H1 (cell line): ENCODE measurements around the gene LDLRAD4. TPM values are rescaled to one million over a fixed set of nuclear protein-coding genes. Genes with fewer than 3 reads are reported as not detected.
"Not testable (repeated sequence)": the region's sequence is repeated elsewhere in the genome, so short reads cannot be mapped to it uniquely, and the experiment has no call there.

ENCODE experiments used
- CTCF ChIA-PET: fragments of 300-600 bp; sonication (Branson Sonifier 250); formaldehyde crosslinking; loops from one replicate; lab custom pipeline; 2021; ENCODE audit not compliant: partially characterized antibody; lab: Charles Lee
- POLR2A ChIA-PET: fragments of 300-600 bp; sonication (Branson Sonifier 250); formaldehyde crosslinking; loops from one replicate; lab custom pipeline; 2021; ENCODE audit warnings: inconsistent platforms; ENCODE audit not compliant: partially characterized antibody; lab: Charles Lee
- DNase-seq, 2 experiments: peaks; one replicate each; pipeline versions ENCODE4 v3.0.0 to v3.0.0-alpha.2; 2010 to 2022; ENCODE audit warnings: low spot score in 2 of 2, low read depth in 1 of 2, mixed read lengths in 1 of 2
- FAIRE-seq: peaks from 2 replicates; lab custom pipeline; 2011; peaks lifted over from hg19 to GRCh38; lab: Jason Lieb, UNC
- H2AFZ ChIP-seq: 2 replicates; pipeline ENCODE4 v1.8.1; 2012; ENCODE audit warnings: low read length, inconsistent platforms
- H2AK5ac ChIP-seq: 2 replicates; pipeline ENCODE4 v1.6.1; 2013; ENCODE audit warnings: low read depth, low read length
- H2BK120ac ChIP-seq: replicated peaks from 2 replicates; pipeline ENCODE3; 2013; ENCODE audit warnings: low read depth, low read length, inconsistent platforms
- H2BK12ac ChIP-seq: 2 replicates; pipeline ENCODE4 v1.6.1; 2013; ENCODE audit warnings: low read depth, low read length
- H2BK15ac ChIP-seq: 2 replicates; pipeline ENCODE4 v1.6.1; 2013; ENCODE audit warnings: low read length
- H2BK20ac ChIP-seq: 2 replicates; pipeline ENCODE4 v1.6.1; 2013; ENCODE audit warnings: low read length
- H2BK5ac ChIP-seq: 2 replicates; pipeline ENCODE4 v1.6.1; 2013; ENCODE audit warnings: low read depth, low read length
- H3K14ac ChIP-seq: 2 replicates; pipeline ENCODE4 v1.6.1; 2013; ENCODE audit warnings: inconsistent platforms; ENCODE audit not compliant: insufficient read length
- H3K18ac ChIP-seq: 2 replicates; pipeline ENCODE4 v1.6.1; 2013; ENCODE audit warnings: low read length; ENCODE audit errors: extremely low read depth
- H3K23ac ChIP-seq: 2 replicates; pipeline ENCODE4 v1.6.1; 2013; ENCODE audit warnings: inconsistent platforms; ENCODE audit not compliant: insufficient read length
- H3K23me2 ChIP-seq: 2 replicates; pipeline ENCODE4 v1.6.1; 2013; ENCODE audit warnings: low read depth, low read length
- H3K27ac ChIP-seq: 2 replicates; pipeline ENCODE4 v1.6.1; 2011; ENCODE audit warnings: low read depth, low read length, inconsistent platforms
- H3K27me3 ChIP-seq, 4 experiments: replicated peaks in 1 of 4; 1 replicate in 1 of 4; 2 replicates in 3 of 4; pipeline versions ENCODE4 v1.6.1 to v1.8.1; 2011 to 2013; ENCODE audit warnings: low read length in 3 of 4, mild to moderate bottlenecking in 3 of 4, inconsistent platforms in 2 of 4, mixed read lengths in 2 of 4, moderate library complexity in 1 of 4; ENCODE audit not compliant: control insufficient read depth in 3 of 4, insufficient read depth in 3 of 4; ENCODE audit errors: extremely low read depth in 1 of 4
- H3K36me3 ChIP-seq, 4 experiments: 2 replicates each; pipeline versions ENCODE4 v1.6.1 to v1.8.1; 2011 to 2013; ENCODE audit warnings: mild to moderate bottlenecking in 4 of 4, low read length in 3 of 4, moderate library complexity in 2 of 4, control low read depth in 1 of 4, inconsistent platforms in 1 of 4; ENCODE audit not compliant: insufficient read depth in 4 of 4, control insufficient read depth in 2 of 4
- H3K4ac ChIP-seq: replicated peaks from 2 replicates; pipeline ENCODE3; 2013; ENCODE audit warnings: low read length, low read depth, mixed read lengths, inconsistent platforms; ENCODE audit not compliant: insufficient read length
- H3K4me1 ChIP-seq, 4 experiments: replicated peaks in 1 of 4; 1 replicate in 1 of 4; 2 replicates in 3 of 4; pipeline versions ENCODE4 v1.6.1 to v1.8.1; 2011 to 2013; ENCODE audit warnings: low read length in 3 of 4, inconsistent platforms in 2 of 4, mixed read lengths in 1 of 4; ENCODE audit not compliant: insufficient read depth in 4 of 4, control insufficient read depth in 3 of 4
- H3K4me2 ChIP-seq, 2 experiments: 2 replicates each; pipeline versions ENCODE4 v1.6.1 to v1.8.1; 2011 to 2013; ENCODE audit warnings: low read depth in 2 of 2, low read length in 2 of 2, control low read depth in 1 of 2, inconsistent platforms in 1 of 2, mild to moderate bottlenecking in 1 of 2; ENCODE audit not compliant: insufficient read depth in 1 of 2
- H3K4me3 ChIP-seq, 4 experiments: fragments of 200-600, 300-600 bp in 1 of 4; sonication (generic), shearing (Covaris generic), sonication (Bioruptor Twin) in 1 of 4; 2 replicates each; pipeline versions ENCODE4 v1.5.1 to v1.8.1; 2011 to 2016; ENCODE audit warnings: low read length in 4 of 4, low read depth in 3 of 4, control low read depth in 2 of 4, inconsistent platforms in 2 of 4, mild to moderate bottlenecking in 2 of 4, mixed read lengths in 1 of 4, moderate library complexity in 1 of 4; ENCODE audit not compliant: insufficient read depth in 2 of 4; ENCODE audit errors: extremely low read depth in 1 of 4
- H3K56ac ChIP-seq: replicated peaks from 2 replicates; pipeline ENCODE3; 2013; ENCODE audit warnings: low read depth, mild to moderate bottlenecking, mixed read lengths, low read length, inconsistent platforms; ENCODE audit not compliant: insufficient read length
- H3K79me1 ChIP-seq: 2 replicates; pipeline ENCODE4 v1.6.1; 2013; ENCODE audit warnings: low read depth, low read length, control low read depth
- H3K79me2 ChIP-seq, 2 experiments: 2 replicates each; pipeline versions ENCODE4 v1.6.1 to v1.8.1; 2012 to 2013; ENCODE audit warnings: low read length in 2 of 2, mild to moderate bottlenecking in 2 of 2, inconsistent platforms in 1 of 2; ENCODE audit not compliant: insufficient read depth in 2 of 2, control insufficient read depth in 1 of 2
- H3K9ac ChIP-seq, 4 experiments: replicated peaks in 1 of 4; 1 replicate in 1 of 4; 2 replicates in 3 of 4; pipeline versions ENCODE4 v1.6.1 to v1.8.1; 2011 to 2013; ENCODE audit warnings: low read depth in 3 of 4, low read length in 3 of 4, control low read depth in 2 of 4, mild to moderate bottlenecking in 2 of 4, moderate library complexity in 2 of 4, inconsistent platforms in 1 of 4; ENCODE audit errors: extremely low read depth in 1 of 4
- H3K9me3 ChIP-seq, 2 experiments: 2 replicates each; pipeline versions ENCODE4 v1.6.1 to v1.8.1; 2012 to 2013; ENCODE audit warnings: mild to moderate bottlenecking in 2 of 2, moderate library complexity in 2 of 2, control low read depth in 1 of 2, inconsistent platforms in 1 of 2, low read depth in 1 of 2, low read length in 1 of 2, mixed read lengths in 1 of 2; ENCODE audit not compliant: insufficient read depth in 2 of 2
- H4K20me1 ChIP-seq, 2 experiments: replicated peaks in 1 of 2; 2 replicates each; pipeline versions ENCODE3 to v1.8.1; 2011 to 2013; ENCODE audit warnings: inconsistent platforms in 2 of 2, low read length in 2 of 2, mild to moderate bottlenecking in 1 of 2; ENCODE audit not compliant: insufficient read depth in 2 of 2, control insufficient read depth in 1 of 2
- H4K5ac ChIP-seq: 2 replicates; pipeline ENCODE4 v1.6.1; 2013; ENCODE audit warnings: low read length, low read depth, mixed read lengths, inconsistent platforms; ENCODE audit not compliant: insufficient read length
- H4K8ac ChIP-seq: 2 replicates; pipeline ENCODE4 v1.8.0; 2013; ENCODE audit warnings: mild to moderate bottlenecking, moderate library complexity, low read length, inconsistent platforms; ENCODE audit not compliant: insufficient read depth; ENCODE audit errors: extremely low read depth
- H4K91ac ChIP-seq: replicated peaks from 2 replicates; pipeline ENCODE3; 2013; ENCODE audit warnings: low read length, mixed read lengths, inconsistent platforms; ENCODE audit not compliant: insufficient read length
- WGBS, 2 experiments: shearing (Covaris generic) in 1 of 2; methylation state at CpG; one replicate each; pipeline versions ENCODE4 v1.1.6 to v1.1.7; 2013 to 2015; ENCODE audit warnings: low lambda C conversion rate in 2 of 2, mixed read lengths in 2 of 2, inconsistent platforms in 1 of 2, low coverage in 1 of 2, missing lambda C conversion rate in 1 of 2; ENCODE audit not compliant: insufficient replicate concordance in 2 of 2, insufficient coverage in 1 of 2, insufficient read length in 1 of 2; ENCODE audit errors: extremely low coverage in 1 of 2, missing lambda C conversion rate in 1 of 2; 5-methylcytosine and 5-hydroxymethylcytosine counted together
- polyA plus RNA-seq, 7 experiments: library from polyadenylated mRNA; depleted of rRNA in 3 of 7; stranded (reverse) in 5 of 7; unstranded in 2 of 7; fragments of >200 nt in 5 of 7; fragments of 200-250 nt in 2 of 7; gene quantifications; 1 replicate in 5 of 7; 2 replicates in 1 of 7; 4 replicates in 1 of 7; pipeline versions ENCODE4 v1.2.1 to v1.2.3, GENCODE V29; 2011 to 2013; ENCODE audit warnings: missing spikeins in 2 of 7, mixed read lengths in 2 of 7
- total RNA-seq: library from RNA; stranded (reverse); fragmentation: NEBNext Ultra II Directional; extraction: Animal tissue kit (Norgen Biotek cat#: 25700); gene quantifications from 2 replicates; pipeline ENCODE4 v1.2.1, GENCODE V29; 2021

The LDLRAD4 gene
- total and polyA plus RNA-seq, 2 of the 8 experiments (the other 6 are each of a cell fraction or from before 2014, with no cell fraction given) = 0.77 to 1.4 TPM

- H2BK12ac ChIP-seq, H3K9me3 ChIP-seq, FAIRE-seq, H3K18ac ChIP-seq, H3K23ac ChIP-seq, H3K4me2 ChIP-seq, H4K91ac ChIP-seq, H2BK20ac ChIP-seq, H4K8ac ChIP-seq, H4K5ac ChIP-seq, CTCF ChIA-PET, H3K4me1 ChIP-seq, H3K4me3 ChIP-seq, H2BK15ac ChIP-seq, H2BK120ac ChIP-seq, H4K20me1 ChIP-seq, H3K4ac ChIP-seq, H2AFZ ChIP-seq, H3K9ac ChIP-seq, H2AK5ac ChIP-seq, H3K79me2 ChIP-seq, H3K23me2 ChIP-seq, POLR2A ChIA-PET, H3K27ac ChIP-seq, H3K27me3 ChIP-seq, H3K14ac ChIP-seq, H3K36me3 ChIP-seq, H2BK5ac ChIP-seq, DNase-seq, H3K56ac ChIP-seq, H3K79me1 ChIP-seq: not testable (repeated sequence)
- WGBS, 2 experiments = 83% methylated on average over 6 of the region's 6 CpGs; no CpG with 5 or more reads in 1 of the 2 experiments
Measured at GRCh38 chr18:13489303-13489702, 270.7 kb downstream of the LDLRAD4 start.
